Thyroid gland (tissue), 4 donors: ENCODE measurements around the gene NUBP1.
A peak's percentile ranks its signal among the peaks of the same experiment; 100 is the strongest.

Experiments used
- POLR2A ChIP-seq, 2 donors: fragments of 450-650 bp; IDR thresholded peaks; one replicate each; pipeline ENCODE4 v1.6.1; 2017; ENCODE audit warnings: antibody characterized with exemption in 2 of 2, mild to moderate bottlenecking in 2 of 2, moderate library complexity in 1 of 2
- TF ChIP-seq, protein P1 (sequence below), 6 experiments: fragments of 200-600 bp in 3 of 6; fragments of 450-650 bp in 3 of 6; sonication (generic) in 3 of 6; IDR thresholded peaks; one replicate each; pipeline ENCODE4 v1.5.1; 2016 to 2019; ENCODE audit warnings: antibody characterized with exemption in 6 of 6, mild to moderate bottlenecking in 2 of 6, inconsistent platforms in 1 of 6, moderate library complexity in 1 of 6

DNA sequence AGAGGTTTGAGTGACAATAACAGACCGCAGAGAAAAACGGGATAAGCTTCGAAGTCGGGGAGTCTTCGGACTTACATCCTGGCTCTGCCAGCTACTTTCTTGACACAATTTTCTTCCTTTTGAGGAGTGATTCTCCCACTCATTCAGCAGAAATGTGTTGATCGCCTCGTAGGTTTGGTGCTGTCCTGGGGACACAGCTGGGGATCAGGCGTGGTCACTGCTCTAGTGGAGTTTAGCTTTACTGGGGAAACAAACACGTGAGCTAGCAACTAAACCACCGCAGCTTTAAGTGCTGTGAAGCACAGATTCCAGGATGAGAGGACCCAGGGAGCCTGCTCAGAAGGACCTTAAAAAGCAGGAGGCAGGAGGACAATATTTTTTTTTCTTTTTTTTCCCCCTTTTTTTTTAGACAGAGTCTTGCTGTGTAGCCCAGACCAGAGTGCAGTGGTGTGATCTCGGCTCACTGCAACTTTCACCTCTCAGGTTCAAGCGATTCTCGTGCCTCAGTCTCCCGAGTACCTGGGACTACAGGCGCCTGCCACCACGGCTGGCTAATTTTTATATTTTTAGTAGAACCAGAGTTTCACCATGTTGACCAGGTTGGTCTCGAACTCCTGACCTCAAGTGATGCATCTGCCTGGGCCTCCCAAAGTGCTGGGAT is 858 bp downstream of the NUBP1 start:
- TF ChIP-seq, protein P1, sequence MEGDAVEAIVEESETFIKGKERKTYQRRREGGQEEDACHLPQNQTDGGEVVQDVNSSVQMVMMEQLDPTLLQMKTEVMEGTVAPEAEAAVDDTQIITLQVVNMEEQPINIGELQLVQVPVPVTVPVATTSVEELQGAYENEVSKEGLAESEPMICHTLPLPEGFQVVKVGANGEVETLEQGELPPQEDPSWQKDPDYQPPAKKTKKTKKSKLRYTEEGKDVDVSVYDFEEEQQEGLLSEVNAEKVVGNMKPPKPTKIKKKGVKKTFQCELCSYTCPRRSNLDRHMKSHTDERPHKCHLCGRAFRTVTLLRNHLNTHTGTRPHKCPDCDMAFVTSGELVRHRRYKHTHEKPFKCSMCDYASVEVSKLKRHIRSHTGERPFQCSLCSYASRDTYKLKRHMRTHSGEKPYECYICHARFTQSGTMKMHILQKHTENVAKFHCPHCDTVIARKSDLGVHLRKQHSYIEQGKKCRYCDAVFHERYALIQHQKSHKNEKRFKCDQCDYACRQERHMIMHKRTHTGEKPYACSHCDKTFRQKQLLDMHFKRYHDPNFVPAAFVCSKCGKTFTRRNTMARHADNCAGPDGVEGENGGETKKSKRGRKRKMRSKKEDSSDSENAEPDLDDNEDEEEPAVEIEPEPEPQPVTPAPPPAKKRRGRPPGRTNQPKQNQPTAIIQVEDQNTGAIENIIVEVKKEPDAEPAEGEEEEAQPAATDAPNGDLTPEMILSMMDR (IDR thresholded peaks at IDR 0.05) = no peak
- peak in 1 of 2 donors; percentile 23 for TF ChIP-seq POLR2A (IDR thresholded peaks at IDR 0.05)
